Neuronal stem cell (in vitro differentiated cells): ENCODE data around the gene BAG3.
A peak's percentile ranks its signal among the peaks of the same experiment; 100 is the strongest.

ENCODE experiments used
- DNase-seq: peaks from one replicate; pipeline ENCODE4 v3.0.0-alpha.2; 2013; ENCODE audit warnings: low spot score
- H2AFZ ChIP-seq: one replicate; pipeline ENCODE4 v1.6.1; 2013; ENCODE audit warnings: mild to moderate bottlenecking, low read length, inconsistent platforms
- H2AK5ac ChIP-seq: 2 replicates; pipeline ENCODE4 v1.6.1; 2013; ENCODE audit warnings: low read depth, mild to moderate bottlenecking, inconsistent platforms, low read length, moderate library complexity, mixed read lengths
- H2BK120ac ChIP-seq: 2 replicates; pipeline ENCODE4 v1.6.1; 2013; ENCODE audit warnings: low read depth, mild to moderate bottlenecking, inconsistent platforms, low read length, moderate library complexity, mixed read lengths
- H2BK12ac ChIP-seq: one replicate; pipeline ENCODE4 v1.6.1; 2013; ENCODE audit warnings: low read length, inconsistent platforms
- H2BK15ac ChIP-seq: 2 replicates; pipeline ENCODE4 v1.6.1; 2013; ENCODE audit warnings: mild to moderate bottlenecking, low read length, inconsistent platforms, mixed read lengths
- H2BK5ac ChIP-seq: one replicate; pipeline ENCODE4 v1.6.1; 2013; ENCODE audit warnings: inconsistent platforms, mild to moderate bottlenecking, low read length, moderate library complexity
- H3K14ac ChIP-seq: one replicate; pipeline ENCODE4 v1.6.1; 2013; ENCODE audit warnings: low read length, inconsistent platforms
- H3K18ac ChIP-seq: 2 replicates; pipeline ENCODE4 v1.6.1; 2013; ENCODE audit warnings: low read length, inconsistent platforms
- H3K23ac ChIP-seq: 2 replicates; pipeline ENCODE4 v1.6.1; 2013; ENCODE audit warnings: low read depth, mild to moderate bottlenecking, mixed read lengths, low read length, inconsistent platforms; ENCODE audit not compliant: poor library complexity
- H3K27ac ChIP-seq: replicated peaks from 3 replicates; pipeline ENCODE4 v1.5.1; 2013; ENCODE audit warnings: low read length, inconsistent platforms
- H3K27me3 ChIP-seq, 3 experiments: 2 replicates each; pipeline ENCODE4 v1.6.1; 2013; ENCODE audit warnings: low read length in 3 of 3, mild to moderate bottlenecking in 2 of 3, inconsistent platforms in 1 of 3, low read depth in 1 of 3, mixed read lengths in 1 of 3, moderate library complexity in 1 of 3; ENCODE audit not compliant: control insufficient read depth in 3 of 3, insufficient read depth in 3 of 3
- H3K36me3 ChIP-seq, 2 donors: replicated peaks in 1 of 2; 2 replicates each; pipeline ENCODE4 v1.6.1; 2013; ENCODE audit warnings: low read length in 2 of 2; ENCODE audit not compliant: control insufficient read depth in 2 of 2, insufficient read depth in 2 of 2
- H3K4ac ChIP-seq: 2 replicates; pipeline ENCODE4 v1.6.1; 2013; ENCODE audit warnings: inconsistent platforms, mild to moderate bottlenecking, low read length, moderate library complexity
- H3K4me1 ChIP-seq, 2 donors: 1 replicate in 1 of 2; 2 replicates in 1 of 2; pipeline ENCODE4 v1.6.1; 2013; ENCODE audit warnings: low read length in 2 of 2, low read depth in 1 of 2; ENCODE audit not compliant: control insufficient read depth in 2 of 2, insufficient read depth in 1 of 2
- H3K4me2 ChIP-seq: one replicate; pipeline ENCODE4 v1.6.1; 2013; ENCODE audit warnings: mild to moderate bottlenecking, low read length, inconsistent platforms; ENCODE audit not compliant: insufficient read depth, poor library complexity, severe bottlenecking
- H3K4me3 ChIP-seq, 2 donors: 2 replicates each; pipeline ENCODE4 v1.5.1; 2013; ENCODE audit warnings: low read length in 2 of 2, mild to moderate bottlenecking in 2 of 2, inconsistent platforms in 1 of 2, moderate library complexity in 1 of 2
- H3K79me1 ChIP-seq: one replicate; pipeline ENCODE4 v1.6.1; 2013; ENCODE audit warnings: low read depth, mild to moderate bottlenecking, inconsistent platforms, low read length, moderate library complexity
- H3K9ac ChIP-seq: one replicate; pipeline ENCODE4 v1.6.1; 2013; ENCODE audit warnings: mild to moderate bottlenecking, low read depth, low read length, inconsistent platforms; ENCODE audit not compliant: poor library complexity
- H3K9me3 ChIP-seq, 2 donors: replicated peaks in 1 of 2; 2 replicates each; pipeline versions ENCODE3 to v1.6.1; 2013; ENCODE audit warnings: low read length in 2 of 2, mild to moderate bottlenecking in 2 of 2, inconsistent platforms in 1 of 2, low read depth in 1 of 2, mixed read lengths in 1 of 2, moderate library complexity in 1 of 2; ENCODE audit not compliant: control insufficient read depth in 2 of 2, insufficient read depth in 1 of 2
- H4K8ac ChIP-seq: one replicate; pipeline ENCODE4 v1.6.1; 2013; ENCODE audit warnings: low read depth, mild to moderate bottlenecking, inconsistent platforms, low read length, moderate library complexity
- H4K91ac ChIP-seq: one replicate; pipeline ENCODE4 v1.6.1; 2013; ENCODE audit warnings: low read length, low read depth, mild to moderate bottlenecking, inconsistent platforms; ENCODE audit not compliant: poor library complexity
- WGBS, 2 donors: extraction: QIAGEN DNeasy Blood & Tissue Kit; methylation state at CpG; one replicate each; pipeline ENCODE4 v1.1.7; 2013; ENCODE audit warnings: missing lambda C conversion rate in 2 of 2, mixed read lengths in 1 of 2; ENCODE audit not compliant: insufficient read length in 2 of 2, insufficient replicate concordance in 1 of 2; ENCODE audit errors: extremely low coverage in 2 of 2; 5-methylcytosine and 5-hydroxymethylcytosine counted together

BAG3 gene

DNA sequence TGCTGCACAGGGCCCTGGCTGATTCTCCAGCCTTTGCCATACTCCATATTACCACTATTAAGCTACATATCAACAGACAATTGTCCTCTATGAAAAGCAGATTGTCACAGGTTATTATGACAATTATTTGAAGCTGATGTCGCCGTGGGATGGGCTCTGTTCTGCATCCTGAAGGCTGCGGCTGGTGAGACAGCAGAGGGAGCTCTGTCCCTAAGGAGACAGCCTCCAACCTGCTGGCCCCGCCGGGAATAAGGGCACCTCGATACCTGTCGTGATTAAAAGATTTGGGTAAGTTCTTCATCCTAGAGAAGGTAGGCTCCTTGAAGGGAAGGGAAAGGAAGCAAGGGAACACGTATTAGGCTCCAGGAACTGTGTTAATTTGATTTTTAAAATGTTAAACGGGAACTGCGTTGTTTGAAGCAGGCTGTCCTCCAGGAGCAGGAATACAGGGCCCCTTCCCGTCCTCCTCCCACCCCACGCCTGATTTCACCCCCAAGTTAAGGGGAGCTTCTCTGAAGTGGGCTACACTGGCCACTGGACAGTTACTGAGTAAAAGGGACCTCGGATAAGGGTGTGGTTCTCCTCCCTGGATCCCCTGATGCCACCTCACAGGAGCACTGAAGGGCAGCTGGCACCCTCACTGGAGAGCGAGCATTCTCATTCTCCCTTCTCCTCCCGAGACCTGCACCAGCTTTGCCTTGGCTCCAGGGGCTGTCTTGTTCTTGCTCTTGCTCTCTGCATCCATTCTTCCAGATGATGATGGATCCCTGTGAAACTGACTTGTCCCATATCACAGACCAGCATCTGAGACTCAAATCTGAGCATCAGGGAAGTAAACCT, 42.6 kb upstream of the BAG3 start:
- no peaks in the 10 kb centered on the region for H3K36me3 ChIP-seq

GRCh38 chr10:119609516-119609915, 41.7 kb upstream of the BAG3 start:
- no CpG with 5 or more reads among the region's 4 CpGs for WGBS, 2 donors
- Histone ChIP-seq H2BK5ac (no peak overlapping the region), H3K18ac (no peak overlapping the region), H3K9me3 (peaks cover 2 to 5% of the 10 kb centered on the region in 2 donors), H2AK5ac (no peak overlapping the region), H4K91ac (no peak overlapping the region), H3K36me3 (no peaks in the 10 kb centered on the region), H3K4me1 (no peaks in the 10 kb centered on the region), H3K79me1 (no peaks in the 10 kb centered on the region), H3K4me3 (no peak overlapping the region), H3K27me3 (peaks cover 0 to 10% (median 0%) of the 10 kb centered on the region in 3 experiments), H3K4ac (no peak overlapping the region), H3K9ac (no peak overlapping the region), H3K4me2 (no peak overlapping the region), H2BK120ac (no peak overlapping the region), H3K27ac (no peak overlapping the region), H3K23ac (no peak overlapping the region), H3K14ac (no peak overlapping the region), H2AFZ (no peak overlapping the region), H2BK12ac (no peak overlapping the region), H2BK15ac (no peak overlapping the region), H4K8ac (no peak overlapping the region)
- DNase-seq = no peak

More for the DNA sequence above, 42.6 kb upstream of the BAG3 start:
- Histone ChIP-seq H4K91ac (no peak overlapping the region), H3K4ac (no peak overlapping the region), H3K79me1 (no peaks in the 10 kb centered on the region), H4K8ac (no peak overlapping the region), H3K4me3 (peak overlapping the region in 1 of 2 donors; percentile 23), H2BK12ac (no peak overlapping the region), H3K27me3 (peaks cover 0 to 10% (median 0%) of the 10 kb centered on the region in 3 experiments), H3K4me1 (no peaks in the 10 kb centered on the region), H2AFZ (peak overlapping the region; percentile 87), H2BK15ac (no peak overlapping the region), H3K23ac (no peak overlapping the region), H2BK120ac (no peak overlapping the region), H3K4me2 (no peak overlapping the region), H2BK5ac (no peak overlapping the region), H3K9ac (no peak overlapping the region), H3K18ac (no peak overlapping the region), H3K27ac (no peak overlapping the region), H3K14ac (no peak overlapping the region), H3K9me3 (peaks cover 2 to 5% of the 10 kb centered on the region in 2 donors), H2AK5ac (no peak overlapping the region)
- WGBS, 2 donors = no CpG with 5 or more reads among the region's 15 CpGs
- DNase-seq = no peak

GRCh38 chr10:119611433-119611832, 39.7 kb upstream of the BAG3 start:
- Histone ChIP-seq H4K91ac (no peak overlapping the region), H3K4me1 (no peaks in the 10 kb centered on the region), H3K9me3 (peaks cover 2 to 5% of the 10 kb centered on the region in 2 donors), H2AK5ac (no peak overlapping the region), H2BK15ac (no peak overlapping the region), H3K4me3 (no peak overlapping the region), H2AFZ (no peak overlapping the region), H2BK5ac (no peak overlapping the region), H3K18ac (no peak overlapping the region), H3K9ac (no peak overlapping the region), H3K23ac (no peak overlapping the region), H3K4me2 (no peak overlapping the region), H3K79me1 (no peaks in the 10 kb centered on the region), H3K36me3 (no peaks in the 10 kb centered on the region), H4K8ac (no peak overlapping the region), H2BK120ac (no peak overlapping the region), H3K4ac (no peak overlapping the region), H3K14ac (no peak overlapping the region), H2BK12ac (no peak overlapping the region), H3K27ac (no peak overlapping the region), H3K27me3 (peaks cover 0 to 5% (median 0%) of the 10 kb centered on the region in 3 experiments)
- WGBS, 2 donors = no CpG with 5 or more reads among the region's 4 CpGs
- DNase-seq = no peak

GRCh38 chr10:119613741-119614140, 37.4 kb upstream of the BAG3 start:
- H3K79me1 ChIP-seq = peaks cover 2% of the 10 kb centered on the region
- H2BK5ac ChIP-seq = no peak overlapping the region
- no CpG with 5 or more reads among the region's 6 CpGs for WGBS, 2 donors
- no peak overlapping the region for H2BK120ac ChIP-seq
- no peaks in the 10 kb centered on the region for H3K36me3 ChIP-seq
- no peak overlapping the region for H2BK15ac ChIP-seq
- no peak overlapping the region for H3K9ac ChIP-seq
- H2AK5ac ChIP-seq = no peak overlapping the region
- no peak overlapping the region for H4K8ac ChIP-seq
- H2BK12ac ChIP-seq = no peak overlapping the region
- H3K4me3 ChIP-seq = no peak overlapping the region
- no peak overlapping the region for H4K91ac ChIP-seq
- H3K14ac ChIP-seq = no peak overlapping the region
- no peaks in the 10 kb centered on the region for H3K4me1 ChIP-seq
- no peak overlapping the region for H3K27ac ChIP-seq
- no peak overlapping the region for H3K18ac ChIP-seq
- H3K9me3 ChIP-seq = peaks cover 2 to 5% of the 10 kb centered on the region in 2 donors
- H2AFZ ChIP-seq = no peak overlapping the region
- no peak overlapping the region for H3K4me2 ChIP-seq
- no peak overlapping the region for H3K23ac ChIP-seq
- peaks cover 0 to 4% (median 0%) of the 10 kb centered on the region in 3 experiments for H3K27me3 ChIP-seq
- H3K4ac ChIP-seq = no peak overlapping the region
- DNase-seq = no peak
